GM11168 (cell line): ENCODE data around the gene FAM241A.
"Not testable (repeated sequence)": the region's sequence is repeated elsewhere in the genome, so short reads cannot be mapped to it uniquely, and the experiment has no call there.

ENCODE experiments used
- in situ Hi-C: fragments of 300-500 bp; cut with MboI; formaldehyde crosslinking; loops from one replicate; pipeline ENCODE4 v1.12.0; 2022; ENCODE audit warnings: low sequenced_read_pairs; ENCODE audit not compliant: unreplicated experiment

Gene FAM241A

DNA sequence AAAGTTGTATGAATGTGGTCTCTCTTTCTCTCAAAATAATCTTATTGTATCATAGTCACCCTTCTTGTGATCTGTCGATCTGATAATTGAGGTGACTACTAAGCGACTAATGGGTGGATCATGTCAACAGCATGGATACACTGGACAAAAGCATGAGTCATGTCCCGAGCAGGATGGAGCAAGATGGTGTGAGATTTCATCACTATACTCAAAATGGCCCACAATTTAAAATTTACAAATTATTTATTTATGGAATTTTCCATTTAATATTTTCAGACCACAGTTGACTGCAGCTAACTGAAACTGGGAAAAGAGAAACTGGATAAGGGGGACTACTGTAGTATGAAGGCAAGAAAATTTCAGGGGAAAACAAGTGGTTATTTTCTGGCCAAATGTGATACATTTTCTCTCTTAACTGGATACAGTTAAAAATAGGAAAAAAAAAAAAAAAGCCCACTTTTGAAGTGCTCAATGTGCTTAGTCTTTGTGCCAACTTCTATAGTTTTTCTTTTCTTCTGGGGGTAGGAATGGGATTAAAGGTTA, 25.3 kb downstream of the FAM241A start:
- in situ Hi-C loops: no loop called here

DNA sequence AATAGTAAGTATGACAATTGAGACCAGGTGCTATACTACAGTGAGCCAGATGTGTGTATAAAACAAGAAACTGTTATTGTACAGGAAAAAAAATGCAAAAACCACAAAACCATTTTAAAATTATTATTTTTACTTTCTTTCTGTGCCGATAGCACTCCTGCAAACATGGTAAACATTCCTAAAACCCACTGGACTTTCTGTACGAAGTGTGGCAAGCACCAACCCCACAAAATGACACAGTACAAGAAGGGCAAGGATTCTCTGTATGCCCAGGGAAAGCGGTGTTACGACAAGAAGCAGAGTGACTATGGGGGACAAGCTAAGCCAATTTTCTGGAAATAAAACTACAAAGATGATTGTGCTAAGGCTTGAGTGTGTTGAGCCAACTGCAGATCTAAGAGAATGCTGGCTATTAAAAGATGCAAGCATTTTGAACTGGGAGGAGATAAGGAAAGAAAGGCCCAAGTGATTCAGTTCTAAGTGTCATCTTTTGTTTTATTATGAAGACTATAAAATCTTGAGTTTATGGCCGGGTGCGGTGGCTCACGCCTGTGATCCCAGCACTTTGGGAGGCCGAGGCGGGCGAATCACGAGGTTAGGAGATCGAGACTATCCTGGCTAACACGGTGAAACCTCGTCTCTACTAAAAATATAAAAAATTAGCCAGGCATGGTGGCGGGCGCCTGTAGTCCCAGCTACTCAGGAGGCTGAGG, 26.0 kb downstream of the FAM241A start:
- in situ Hi-C loops: not testable (repeated sequence)

DNA sequence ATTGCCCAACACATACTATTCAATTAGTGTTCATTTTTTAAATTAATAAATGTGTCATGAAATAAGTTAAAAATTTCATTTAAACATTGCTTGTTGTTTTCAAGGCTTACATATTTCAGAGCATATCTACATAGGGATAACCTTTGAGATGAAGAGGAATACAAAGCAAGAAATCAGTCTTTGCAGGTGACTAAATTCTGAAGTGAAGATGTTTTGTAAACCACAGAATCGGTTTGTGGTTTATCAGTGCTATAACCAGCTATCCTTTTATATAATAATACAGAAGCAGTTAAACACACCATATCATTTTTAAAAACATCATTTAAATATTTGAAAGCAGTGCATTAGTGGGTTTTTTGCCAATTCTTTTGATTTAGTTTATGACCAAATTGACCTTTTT, 26.9 kb downstream of the FAM241A start:
- in situ Hi-C loops: no loop called here

DNA sequence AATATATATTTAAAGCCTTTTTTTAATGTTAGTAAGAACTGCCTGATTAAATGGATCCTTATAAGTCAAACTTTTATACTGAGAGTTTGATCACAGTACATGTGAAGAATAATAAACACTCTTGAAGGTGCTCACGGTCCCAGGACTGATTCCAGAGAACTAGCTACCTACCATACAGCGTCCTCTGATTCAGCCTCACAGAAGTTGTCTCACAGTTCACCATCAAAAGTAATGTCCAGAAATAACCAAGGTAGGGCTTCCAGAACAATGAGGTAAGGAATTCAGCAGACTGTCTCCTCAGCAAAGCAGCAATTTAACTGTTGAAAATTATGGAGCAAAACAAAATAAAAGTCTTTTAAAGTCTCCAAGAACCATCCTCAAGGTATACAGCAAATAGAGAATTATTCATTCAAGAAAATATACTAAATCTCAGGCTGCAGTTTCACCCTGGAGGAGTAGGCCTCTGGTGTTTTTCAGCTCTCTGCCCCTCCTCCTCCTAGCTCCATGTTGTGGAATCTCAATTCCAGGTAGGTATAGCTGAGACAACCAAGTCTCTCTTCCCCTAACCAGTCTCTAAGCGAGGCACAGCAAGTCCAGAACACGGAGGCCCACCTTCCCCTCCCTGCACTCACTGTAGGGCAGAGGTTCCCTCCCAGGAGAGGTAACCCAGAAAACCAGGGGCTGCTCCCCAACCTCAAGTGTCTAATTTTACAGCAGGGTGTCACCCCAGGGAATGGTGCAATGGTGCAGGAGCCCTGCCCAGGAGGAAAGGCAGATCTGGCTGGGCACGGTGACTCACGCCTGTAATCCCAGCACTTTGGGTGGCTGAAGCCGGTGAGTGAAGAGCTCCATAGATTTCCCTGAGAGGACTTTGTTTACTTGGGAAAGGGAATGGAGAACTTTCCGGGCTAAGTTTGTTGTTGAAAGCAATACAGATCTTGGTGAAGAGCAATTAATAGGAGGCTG, 28.6 kb downstream of the FAM241A start:
- in situ Hi-C loops: no loop called here

DNA sequence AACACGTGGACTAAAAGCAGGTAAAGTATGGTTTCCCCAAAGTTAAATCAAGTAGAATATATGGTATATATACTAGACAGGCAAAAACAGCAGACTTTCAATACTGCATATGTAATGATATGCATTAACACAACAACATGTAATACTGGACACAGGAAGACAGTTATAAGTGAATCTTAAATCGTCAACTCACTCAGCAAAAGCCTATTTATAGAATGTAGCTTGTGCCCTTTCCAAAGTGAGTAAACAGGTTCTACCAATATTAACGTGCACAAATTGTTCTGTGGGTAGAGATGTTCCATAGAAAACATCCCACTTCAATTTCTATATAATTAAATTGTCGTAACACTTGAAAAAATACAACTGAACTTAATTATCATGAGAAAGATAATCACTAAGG, 30.6 kb downstream of the FAM241A start:
- in situ Hi-C loops: no loop called here

DNA sequence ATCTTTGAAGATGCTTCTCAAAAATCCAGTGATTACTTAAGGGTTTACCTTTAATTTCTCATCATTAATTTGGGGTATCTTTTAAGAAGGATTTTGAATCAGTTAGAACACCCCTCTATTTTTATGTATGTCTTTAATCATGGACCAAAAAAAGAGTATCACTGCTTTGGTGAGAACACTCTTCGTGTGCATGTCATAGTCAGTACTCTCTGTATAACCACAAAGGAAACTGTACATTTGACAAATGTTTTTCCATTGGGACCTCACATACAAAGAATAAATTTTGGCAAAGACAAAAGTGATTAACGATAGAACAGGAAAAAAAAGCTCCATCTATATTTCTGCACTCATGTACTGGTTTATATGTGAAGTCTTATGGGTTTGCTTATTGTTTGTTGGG, 31.3 kb downstream of the FAM241A start:
- in situ Hi-C loops: no loop called here

DNA sequence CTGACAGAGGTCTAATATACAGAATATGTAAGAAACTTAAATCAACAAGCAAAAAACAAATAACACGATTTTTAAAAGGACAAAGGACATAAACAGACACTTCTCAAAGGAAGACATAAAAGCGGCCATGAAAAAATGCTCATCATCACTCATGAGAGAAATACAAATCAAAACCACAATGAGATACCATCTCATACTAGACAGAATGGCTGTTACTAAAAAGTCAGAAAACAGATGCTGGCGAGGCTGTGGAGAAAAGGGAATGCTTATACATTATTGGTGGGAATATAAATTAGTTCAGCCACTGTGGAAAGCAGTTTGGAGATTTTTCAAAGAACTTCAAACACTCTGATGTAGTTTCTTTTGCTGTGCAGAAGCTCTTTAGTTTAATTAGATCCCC, 33.5 kb downstream of the FAM241A start:
- in situ Hi-C loops: not testable (repeated sequence)

DNA sequence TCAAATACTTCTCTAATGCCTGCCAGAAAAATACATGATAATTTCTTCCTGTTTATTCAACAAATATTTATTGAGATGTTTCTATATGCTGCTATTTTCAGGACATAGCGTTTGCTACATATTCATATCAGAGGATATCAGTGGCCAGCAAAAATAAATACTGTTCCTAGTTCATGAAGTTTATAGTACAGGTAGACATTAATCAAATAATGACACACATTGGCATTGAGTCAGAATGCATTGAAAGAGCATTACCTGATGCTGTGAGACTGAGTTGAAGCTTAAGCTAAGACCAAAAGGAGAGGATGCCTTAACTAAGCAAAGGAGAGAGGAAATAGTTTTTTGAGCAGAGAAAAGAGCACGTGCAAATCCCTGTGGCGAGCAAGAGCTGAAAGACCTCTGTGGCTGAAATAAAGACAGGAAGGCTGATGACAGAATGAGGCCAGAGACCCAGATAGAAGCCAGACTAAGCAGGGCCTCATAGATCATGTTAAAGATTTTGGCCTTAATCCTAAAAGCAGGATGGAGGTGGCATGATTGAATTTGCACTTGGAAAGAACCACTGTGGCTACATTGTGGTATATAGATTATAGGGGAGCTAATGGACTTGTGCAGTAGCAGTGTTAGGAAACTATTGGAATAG, 36.2 kb downstream of the FAM241A start:
- in situ Hi-C loops: no loop called here

DNA sequence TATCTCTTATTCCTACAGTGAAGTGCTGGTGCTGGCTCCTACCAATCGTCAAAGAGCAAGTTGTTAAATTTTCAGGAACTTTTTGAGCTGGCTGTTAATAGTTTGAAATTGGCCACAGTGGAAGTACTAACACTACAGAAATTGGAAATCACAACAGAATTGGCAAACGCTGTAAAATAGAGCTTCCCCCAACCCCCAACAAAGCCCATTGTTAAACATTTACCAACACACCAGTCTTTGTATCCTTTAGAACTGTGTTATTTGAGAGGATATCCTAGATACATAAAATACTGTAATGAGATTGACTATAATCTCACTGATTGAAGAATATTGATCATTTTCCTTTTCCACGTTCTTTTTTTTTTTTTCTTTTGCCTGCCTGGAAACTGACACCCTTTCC, 37.4 kb downstream of the FAM241A start:
- in situ Hi-C loops: no loop called here

DNA sequence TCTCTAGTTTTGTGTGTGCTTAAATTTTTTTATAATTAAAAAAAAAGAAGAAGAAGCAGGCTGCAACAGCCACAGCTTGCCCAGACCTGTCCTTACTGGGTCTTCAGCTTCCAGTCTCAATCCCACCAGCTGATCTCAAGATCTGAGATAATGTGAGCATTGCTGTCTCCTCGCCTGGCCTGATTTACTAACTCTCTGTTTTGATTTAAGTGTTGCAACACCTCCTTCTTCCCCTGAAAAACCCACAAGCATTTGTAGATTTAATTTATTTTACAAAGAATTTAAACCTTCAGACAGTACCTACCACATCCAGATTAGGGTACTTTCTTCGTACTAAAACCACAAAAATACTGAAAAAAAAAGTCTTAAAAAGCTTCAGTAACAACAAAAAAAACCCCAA, 38.0 kb downstream of the FAM241A start:
- in situ Hi-C loops: no loop called here

DNA sequence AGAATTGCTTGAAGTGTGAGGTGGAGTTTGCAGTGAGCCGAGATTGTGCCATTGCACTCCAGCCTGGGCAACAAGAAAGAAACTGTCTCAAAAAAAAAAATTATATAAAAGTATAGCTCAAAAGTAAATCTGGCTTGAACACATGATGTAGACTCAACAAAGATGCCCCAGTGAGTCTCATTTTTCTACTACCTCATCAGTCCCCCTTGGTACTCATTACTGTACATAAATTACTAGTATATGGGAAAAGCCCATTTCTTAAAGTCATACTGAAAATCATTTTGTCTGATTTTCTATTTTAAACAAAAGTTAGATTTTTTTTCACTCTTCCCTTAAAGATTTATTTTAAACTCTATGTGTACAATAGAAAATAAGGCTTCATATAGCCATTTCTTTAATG, 39.2 kb downstream of the FAM241A start:
- in situ Hi-C loops: no loop called here

DNA sequence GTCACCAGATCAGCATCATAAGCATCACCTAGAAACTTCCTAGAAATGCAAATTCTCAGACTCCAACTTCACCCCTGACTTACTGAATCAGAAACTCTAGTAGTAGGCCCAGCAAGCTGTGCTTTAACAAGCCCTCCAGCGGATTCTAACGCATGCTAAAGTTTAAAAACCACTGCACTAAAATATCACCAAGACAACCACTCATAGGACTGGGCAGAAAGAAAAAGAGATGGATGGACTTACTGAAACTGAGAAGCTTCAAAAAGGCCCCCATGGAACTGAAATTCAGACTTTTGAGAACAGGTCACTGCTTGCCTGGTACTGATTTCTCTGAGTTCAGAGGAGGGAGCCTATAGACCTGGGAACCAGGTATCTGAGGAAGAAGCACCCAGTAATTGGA, 40.1 kb downstream of the FAM241A start:
- in situ Hi-C loops: no loop called here

DNA sequence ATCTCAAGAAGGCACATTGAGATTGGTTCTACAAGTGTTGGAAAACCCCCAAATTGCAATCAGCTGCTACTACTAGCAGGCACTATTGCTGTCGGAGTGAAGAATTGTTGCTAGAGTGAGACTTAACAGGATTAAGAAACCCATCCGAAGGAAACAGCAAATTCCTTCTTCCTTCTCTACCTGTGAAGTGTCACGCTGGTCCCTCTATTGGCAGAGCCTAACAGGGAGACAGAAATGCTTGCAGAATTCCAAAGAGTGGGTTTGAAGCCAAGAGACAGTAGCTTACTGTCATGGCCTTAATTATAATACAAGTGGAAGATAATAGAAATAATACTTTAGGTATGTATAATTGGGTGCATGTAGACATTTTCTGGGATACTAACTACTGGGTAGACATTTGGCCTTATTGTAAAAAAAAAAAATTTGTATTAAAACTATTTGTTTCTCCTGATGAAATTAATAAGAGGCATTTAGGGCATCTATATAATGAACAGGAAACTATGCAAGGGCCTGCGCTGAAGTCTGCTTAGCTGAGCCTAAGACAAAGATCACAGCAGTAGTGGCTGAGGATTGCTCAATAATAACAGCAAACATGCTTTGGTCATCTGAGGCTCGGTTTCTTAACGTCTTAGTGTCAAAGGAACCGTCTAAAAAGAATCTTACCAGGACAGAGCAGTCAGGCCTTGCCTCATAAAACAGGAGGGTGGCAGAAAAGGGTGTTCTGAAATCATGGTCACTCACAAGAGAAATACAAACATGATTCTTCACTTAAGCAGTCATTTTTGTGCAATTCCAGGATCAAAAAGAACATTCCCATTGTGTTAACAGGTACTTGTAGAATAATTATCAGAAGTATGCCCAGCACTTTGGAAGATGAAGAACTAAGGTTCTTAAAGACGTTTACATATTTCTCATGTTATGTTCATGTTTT, 40.8 kb downstream of the FAM241A start:
- in situ Hi-C loops: no loop called here

DNA sequence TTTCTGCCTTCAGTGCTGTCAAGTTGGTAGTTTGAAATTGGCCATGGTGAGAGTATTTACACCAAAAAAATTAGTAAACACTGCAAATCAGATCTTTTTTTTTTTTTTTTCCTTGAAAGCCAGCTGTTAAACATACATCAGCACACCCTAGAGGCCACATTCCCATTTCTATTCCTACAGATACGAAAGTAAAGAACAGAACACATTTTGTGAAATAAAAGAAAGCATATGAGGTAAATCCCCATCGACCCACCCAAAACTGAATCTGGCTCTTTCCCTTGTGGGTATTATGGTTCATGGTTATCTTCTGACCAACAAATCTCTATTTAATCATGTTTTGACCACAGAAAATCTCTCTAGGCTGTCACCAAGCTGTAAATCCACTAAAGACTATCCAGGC, 44.5 kb downstream of the FAM241A start:
- in situ Hi-C loops: no loop called here

DNA sequence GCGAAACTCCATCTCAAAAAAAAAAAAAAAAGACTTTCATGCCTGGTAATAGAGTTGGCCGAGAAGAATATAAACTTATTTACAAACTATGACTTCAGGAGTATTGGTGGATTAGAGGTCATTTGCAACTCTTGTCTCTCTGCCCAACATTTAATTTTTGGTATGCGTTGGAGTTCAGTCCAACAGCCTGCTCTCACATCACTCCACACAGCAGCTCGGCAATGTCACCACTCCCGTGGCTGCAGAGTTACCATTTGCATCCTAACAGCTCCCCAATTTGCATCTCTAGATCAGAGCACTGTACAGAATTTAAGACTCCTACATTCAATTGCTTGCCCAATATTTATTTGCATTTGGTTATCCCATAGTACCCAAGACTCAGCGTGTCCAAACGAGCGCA, 45.4 kb downstream of the FAM241A start:
- in situ Hi-C loops: no loop called here

DNA sequence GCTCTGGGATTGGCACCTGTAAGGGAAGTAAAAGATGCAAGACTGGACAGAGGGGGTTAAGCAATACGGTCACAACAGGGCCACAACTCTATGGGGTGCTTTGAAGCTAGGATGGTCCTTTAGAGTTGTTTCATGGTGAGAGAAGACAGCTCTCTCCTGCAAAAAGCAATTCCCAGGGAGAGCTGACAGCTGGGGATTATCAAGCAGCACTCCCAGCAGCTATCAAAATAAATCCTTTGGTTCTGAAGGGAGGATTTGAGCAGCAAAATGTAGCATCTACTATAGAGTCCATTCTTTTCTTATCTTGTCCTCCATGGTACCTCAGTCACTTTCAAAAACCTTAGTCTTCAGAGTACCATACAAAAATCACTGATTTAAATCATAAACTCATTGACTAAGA, 51.2 kb downstream of the FAM241A start:
- in situ Hi-C loops: no loop called here

DNA sequence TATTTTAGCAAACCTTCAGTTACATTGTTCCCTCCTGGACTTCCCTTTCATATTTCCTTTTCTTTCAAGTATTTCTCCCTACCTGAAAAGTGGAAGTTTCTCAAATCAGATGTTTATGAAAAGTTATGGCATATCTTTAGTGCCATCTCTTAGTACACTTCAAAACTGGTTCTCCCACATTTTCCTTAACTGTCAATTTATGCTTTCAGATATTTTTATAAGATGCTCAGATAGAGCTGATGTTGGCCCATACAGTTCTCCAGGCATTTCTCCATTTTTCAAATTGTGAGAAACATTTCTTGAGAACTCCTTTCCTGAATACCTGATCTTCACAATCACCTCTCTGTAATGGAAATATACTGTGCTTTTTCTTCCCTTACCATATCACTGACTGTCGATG, 53.8 kb downstream of the FAM241A start:
- in situ Hi-C loops: no loop called here

DNA sequence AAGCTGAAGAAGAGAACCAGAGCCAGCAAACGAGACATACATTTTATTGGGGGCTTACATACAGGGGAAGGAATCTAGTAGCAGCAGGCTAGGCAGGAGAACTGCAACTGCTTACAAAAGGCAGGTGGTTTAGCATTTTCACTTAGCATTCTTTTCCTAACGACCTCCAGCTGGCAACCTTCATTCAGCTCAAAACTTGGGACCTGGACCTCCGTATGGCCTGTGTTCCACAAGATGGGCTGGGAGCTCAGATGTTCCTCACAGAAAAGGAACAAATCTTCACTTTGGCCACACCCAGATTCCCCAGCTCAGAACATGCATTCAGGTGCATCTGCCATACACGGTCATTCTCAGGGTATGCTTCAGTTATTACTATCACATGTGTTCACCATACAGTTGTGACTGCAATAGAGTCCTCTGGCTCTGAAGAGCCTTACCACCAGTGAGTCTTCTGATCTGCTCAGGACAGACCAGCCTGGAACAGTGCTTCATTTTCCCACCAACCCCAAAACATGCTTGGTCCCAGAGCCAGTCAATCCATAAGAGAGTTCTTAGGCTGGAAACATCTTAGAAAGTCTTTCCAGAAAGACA, 56.8 kb downstream of the FAM241A start:
- in situ Hi-C loops: no loop called here

DNA sequence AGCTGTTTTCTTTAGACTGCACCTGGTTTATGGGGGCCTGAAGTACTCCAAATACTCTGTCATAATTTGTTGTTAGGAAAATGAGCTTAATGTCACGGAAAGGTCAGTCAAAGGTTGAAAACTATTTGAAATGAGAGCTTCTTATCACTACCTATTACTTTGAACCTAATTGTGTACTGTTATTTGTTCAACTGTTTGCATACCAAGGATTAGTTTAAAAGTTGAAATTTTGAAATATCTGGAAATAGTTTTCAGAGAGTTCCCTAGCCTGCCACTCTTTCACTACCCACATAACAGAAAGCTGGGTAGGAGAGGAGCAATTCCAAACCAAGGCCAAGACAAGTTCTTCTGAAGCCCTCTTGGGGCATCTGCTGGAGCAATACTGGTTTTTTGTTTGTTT, 58.3 kb downstream of the FAM241A start:
- in situ Hi-C loops: no loop called here
